Measurements from ENCODE around the gene TRAF7.
A peak's percentile ranks its signal among the peaks of the same experiment; 100 is the strongest.

TRAF7 gene

GRCh38 chr16:2155977-2156848 lies 631 bp downstream of the TRAF7 start:
- H3K27me3 Mint-ChIP-seq, result no peaks in the 10 kb centered on the region
- DNase-seq (ENCODE audit: low spot score in 2 of 2) (no peak), ATAC-seq (replicated peaks; ENCODE audit: extremely low read depth, poor library complexity, severe bottlenecking) (no peak)
- H3K4me1 Mint-ChIP-seq, result peaks cover 41% of the 10 kb centered on the region
- peak overlapping the region; percentile 79 for H3K4me3 Mint-ChIP-seq
- H3K36me3 Mint-ChIP-seq (ENCODE audit: insufficient read depth), result peaks cover 9% of the 10 kb centered on the region
- H3K27ac Mint-ChIP-seq (ENCODE audit: low read depth), result peak overlapping the region; percentile 79
- no peaks in the 10 kb centered on the region for H3K9me3 Mint-ChIP-seq

GRCh38 chr16:2156849-2157224 lies 1.3 kb downstream of the TRAF7 start:
- Mint-ChIP-seq H3K27ac (ENCODE audit: low read depth) (peak overlapping the region; percentile 79), H3K4me3 (peak overlapping the region; percentile 79), H3K4me1 (peaks cover 38% of the 10 kb centered on the region), H3K36me3 (ENCODE audit: insufficient read depth) (peaks cover 9% of the 10 kb centered on the region), H3K9me3 (no peaks in the 10 kb centered on the region), H3K27me3 (no peaks in the 10 kb centered on the region)
- ATAC-seq (replicated peaks; ENCODE audit: extremely low read depth, poor library complexity, severe bottlenecking) (no peak), DNase-seq (ENCODE audit: low spot score in 2 of 2) (no peak)

- Mint-ChIP-seq H3K9me3 (no peaks in the 10 kb centered on the region), H3K4me3 (peak overlapping the region; percentile 79), H3K27ac (ENCODE audit: low read depth) (peak overlapping the region; percentile 79), H3K4me1 (peaks cover 38% of the 10 kb centered on the region), H3K36me3 (ENCODE audit: insufficient read depth) (peaks cover 9% of the 10 kb centered on the region), H3K27me3 (no peaks in the 10 kb centered on the region)
- ATAC-seq (replicated peaks; ENCODE audit: extremely low read depth, poor library complexity, severe bottlenecking) (no peak), DNase-seq (ENCODE audit: low spot score in 2 of 2) (no peak)
Observed at GRCh38 chr16:2157480-2158261, 2.1 kb downstream of the TRAF7 start.

- H3K4me3 Mint-ChIP-seq, result no peak overlapping the region
- peaks cover 37% of the 10 kb centered on the region for H3K4me1 Mint-ChIP-seq
- ATAC-seq (replicated peaks; ENCODE audit: extremely low read depth, poor library complexity, severe bottlenecking) (no peak), DNase-seq (ENCODE audit: low spot score in 2 of 2) (no peak)
- H3K27ac Mint-ChIP-seq (ENCODE audit: low read depth), result peak overlapping the region; percentile 79
- H3K9me3 Mint-ChIP-seq, result no peaks in the 10 kb centered on the region
- H3K36me3 Mint-ChIP-seq (ENCODE audit: insufficient read depth), result peaks cover 9% of the 10 kb centered on the region
- H3K27me3 Mint-ChIP-seq, result no peaks in the 10 kb centered on the region
Observed at GRCh38 chr16:2158262-2158638, 2.7 kb downstream of the TRAF7 start.

GRCh38 chr16:2159175-2159838 lies 3.7 kb downstream of the TRAF7 start:
- ATAC-seq (replicated peaks; ENCODE audit: extremely low read depth, poor library complexity, severe bottlenecking) (no peak), DNase-seq (ENCODE audit: low spot score in 2 of 2) (no peak)
- no peak overlapping the region for H3K4me3 Mint-ChIP-seq

GRCh38 chr16:2160915-2161551 lies 5.5 kb downstream of the TRAF7 start:
- no peak overlapping the region for H3K4me3 Mint-ChIP-seq
- no peak for DNase-seq (ENCODE audit: low spot score in 2 of 2)

More at GRCh38 chr16:2159175-2159838, 3.7 kb downstream of the TRAF7 start:
- Mint-ChIP-seq H3K4me1 (peaks cover 29% of the 10 kb centered on the region), H3K27ac (ENCODE audit: low read depth) (peak overlapping the region; percentile 79), H3K9me3 (no peaks in the 10 kb centered on the region), H3K36me3 (ENCODE audit: insufficient read depth) (peaks cover 9% of the 10 kb centered on the region), H3K27me3 (no peaks in the 10 kb centered on the region)

GRCh38 chr16:2161911-2162310 lies 6.3 kb downstream of the TRAF7 start:
- no peaks in the 10 kb centered on the region for H3K27me3 Mint-ChIP-seq
- no peaks in the 10 kb centered on the region for H3K36me3 Mint-ChIP-seq (ENCODE audit: insufficient read depth)
- peaks cover 19% of the 10 kb centered on the region for H3K4me1 Mint-ChIP-seq
- no peaks in the 10 kb centered on the region for H3K9me3 Mint-ChIP-seq
- H3K27ac Mint-ChIP-seq (ENCODE audit: low read depth), result no peak overlapping the region
- no peak overlapping the region for H3K4me3 Mint-ChIP-seq
- ATAC-seq (replicated peaks; ENCODE audit: extremely low read depth, poor library complexity, severe bottlenecking), result no peak
- DNase-seq (ENCODE audit: low spot score in 2 of 2), result no peak

More at GRCh38 chr16:2160915-2161551, 5.5 kb downstream of the TRAF7 start:
- no peak for ATAC-seq (replicated peaks; ENCODE audit: extremely low read depth, poor library complexity, severe bottlenecking)
- Mint-ChIP-seq H3K36me3 (ENCODE audit: insufficient read depth) (no peaks in the 10 kb centered on the region), H3K27me3 (no peaks in the 10 kb centered on the region), H3K9me3 (no peaks in the 10 kb centered on the region), H3K4me1 (peaks cover 25% of the 10 kb centered on the region), H3K27ac (ENCODE audit: low read depth) (no peak overlapping the region)

- ATAC-seq (replicated peaks; ENCODE audit: extremely low read depth, poor library complexity, severe bottlenecking), result no peak
- Mint-ChIP-seq H3K36me3 (ENCODE audit: insufficient read depth) (no peaks in the 10 kb centered on the region), H3K27ac (ENCODE audit: low read depth) (no peak overlapping the region), H3K9me3 (no peaks in the 10 kb centered on the region), H3K4me3 (no peak overlapping the region), H3K4me1 (peaks cover 11% of the 10 kb centered on the region), H3K27me3 (no peaks in the 10 kb centered on the region)
- no peak for DNase-seq (ENCODE audit: low spot score in 2 of 2)
Observed at GRCh38 chr16:2162676-2163118, 7.1 kb downstream of the TRAF7 start.

GRCh38 chr16:2163211-2163881 lies 7.8 kb downstream of the TRAF7 start:
- DNase-seq (ENCODE audit: low spot score in 2 of 2) (no peak), ATAC-seq (replicated peaks; ENCODE audit: extremely low read depth, poor library complexity, severe bottlenecking) (no peak)
- Mint-ChIP-seq H3K9me3 (no peaks in the 10 kb centered on the region), H3K27ac (ENCODE audit: low read depth) (no peak overlapping the region), H3K27me3 (no peaks in the 10 kb centered on the region), H3K4me1 (peaks cover 5% of the 10 kb centered on the region), H3K4me3 (peak overlapping the region; percentile 47), H3K36me3 (ENCODE audit: insufficient read depth) (no peaks in the 10 kb centered on the region)

- Mint-ChIP-seq H3K27ac (ENCODE audit: low read depth) (peak overlapping the region; percentile 78), H3K9me3 (no peaks in the 10 kb centered on the region), H3K36me3 (ENCODE audit: insufficient read depth) (no peaks in the 10 kb centered on the region), H3K4me3 (no peak overlapping the region), H3K4me1 (peaks cover 4% of the 10 kb centered on the region), H3K27me3 (no peaks in the 10 kb centered on the region)
- no peak for DNase-seq (ENCODE audit: low spot score in 2 of 2)
- no peak for ATAC-seq (replicated peaks; ENCODE audit: extremely low read depth, poor library complexity, severe bottlenecking)
Observed at GRCh38 chr16:2165861-2166260, 10.3 kb downstream of the TRAF7 start.

- no peak for ATAC-seq (replicated peaks; ENCODE audit: extremely low read depth, poor library complexity, severe bottlenecking)
- Mint-ChIP-seq H3K36me3 (ENCODE audit: insufficient read depth) (no peaks in the 10 kb centered on the region), H3K9me3 (no peaks in the 10 kb centered on the region), H3K27me3 (no peaks in the 10 kb centered on the region), H3K4me1 (peaks cover 4% of the 10 kb centered on the region), H3K27ac (ENCODE audit: low read depth) (peak overlapping the region; percentile 78), H3K4me3 (no peak overlapping the region)
- DNase-seq (ENCODE audit: low spot score in 2 of 2), result no peak
Observed at GRCh38 chr16:2166263-2167067, 10.9 kb downstream of the TRAF7 start.
